Ishikawa (cell line): Measurements from ENCODE around the gene CRTC1.

Source experiments
- CEBPB ChIP-seq: IDR thresholded peaks from 2 replicates; pipeline ENCODE4 v1.6.1; 2012
- CREB1 ChIP-seq: IDR thresholded peaks from 2 replicates; pipeline ENCODE4 v1.6.1; 2012; ENCODE audit warnings: low read depth
- EGR1 ChIP-seq: IDR thresholded peaks from 2 replicates; pipeline ENCODE4 v1.6.1; 2012
- EP300 ChIP-seq: IDR thresholded peaks from 2 replicates; pipeline ENCODE4 v1.6.1; 2012; ENCODE audit warnings: borderline replicate concordance
- FOXM1 ChIP-seq: IDR thresholded peaks from 2 replicates; pipeline ENCODE4 v1.6.1; 2012; ENCODE audit warnings: low read depth, borderline replicate concordance
- MAX ChIP-seq: IDR thresholded peaks from 2 replicates; pipeline ENCODE4 v1.6.1; 2012
- NFIC ChIP-seq: IDR thresholded peaks from 2 replicates; pipeline ENCODE4 v1.6.1; 2012
- RAD21 ChIP-seq: IDR thresholded peaks from 2 replicates; pipeline ENCODE4 v1.6.1; 2012; ENCODE audit warnings: low read depth
- TAF1 ChIP-seq: IDR thresholded peaks from 2 replicates; pipeline ENCODE4 v1.6.1; 2012; ENCODE audit warnings: low read depth, mild to moderate bottlenecking
- USF1 ChIP-seq: IDR thresholded peaks from 2 replicates; pipeline ENCODE4 v1.6.1; 2012
- YY1 ChIP-seq: IDR thresholded peaks from 2 replicates; pipeline ENCODE4 v1.6.1; 2012; ENCODE audit warnings: low read depth

- no peak for TF ChIP-seq EP300
- no peak for TF ChIP-seq RAD21
- no peak for TF ChIP-seq CEBPB
- no peak for TF ChIP-seq EGR1
- TF ChIP-seq MAX, result no peak
- no peak for TF ChIP-seq TAF1
- TF ChIP-seq FOXM1, result no peak
- TF ChIP-seq YY1, result no peak
- no peak for TF ChIP-seq NFIC
- no peak for TF ChIP-seq USF1
- TF ChIP-seq CREB1, result no peak
Measured at GRCh38 chr19:18658366-18658855, 25.1 kb upstream of the CRTC1 start.
